ENCODE data around the gene SPAG16. TPM values are rescaled to one million over a fixed set of nuclear protein-coding genes. Genes with fewer than 3 reads are reported as not detected.
"Not testable (repeated sequence)": the region's sequence is repeated elsewhere in the genome, so short reads cannot be mapped to it uniquely, and the experiment has no call there.

The SPAG16 gene
- total RNA-seq, 1 donor = 7.5 TPM

DNA sequence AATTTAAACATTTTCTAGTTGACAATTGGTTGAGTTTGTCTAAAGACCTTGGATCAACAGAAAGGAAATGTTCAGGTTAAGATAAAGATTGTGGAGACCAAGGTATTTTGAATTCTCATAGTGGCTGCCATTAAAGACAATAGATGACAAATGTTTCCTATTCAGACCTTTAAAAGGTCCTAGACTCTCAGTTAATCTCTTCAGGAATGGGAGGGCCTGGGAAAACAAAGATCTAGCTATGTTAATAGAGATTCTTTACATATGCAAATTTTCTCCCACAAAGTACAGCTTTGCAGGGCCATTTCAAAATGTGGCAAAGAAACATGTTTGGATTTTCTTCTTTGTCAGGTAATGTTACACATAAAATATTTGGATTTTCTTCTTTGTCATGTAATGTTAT, 403.9 kb downstream of the SPAG16 start:
- DNase-seq (ENCODE audit: low read depth in 2 of 3, low spot score in 2 of 3) = no peak

DNA sequence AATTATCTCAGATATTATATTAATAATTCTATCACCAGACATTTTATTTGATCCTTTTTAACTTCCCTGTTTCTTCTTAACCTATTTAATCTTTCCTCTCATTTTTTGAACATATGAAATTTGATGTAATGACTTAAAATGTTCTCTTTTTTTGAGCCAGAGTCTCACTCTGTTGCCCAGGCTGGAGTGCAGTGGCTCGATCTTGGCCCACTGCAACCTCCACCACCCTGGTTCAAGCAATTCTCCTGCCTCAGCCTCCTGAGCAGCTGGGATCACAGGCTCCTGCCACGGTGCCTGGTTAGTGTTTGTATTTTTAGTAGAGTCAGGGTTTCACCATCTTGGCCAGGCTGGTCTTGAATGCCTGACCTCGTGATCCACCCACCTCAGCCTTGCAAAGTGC, 404.6 kb downstream of the SPAG16 start:
- not testable (repeated sequence) for DNase-seq (ENCODE audit: low read depth in 2 of 3, low spot score in 2 of 3)

DNA sequence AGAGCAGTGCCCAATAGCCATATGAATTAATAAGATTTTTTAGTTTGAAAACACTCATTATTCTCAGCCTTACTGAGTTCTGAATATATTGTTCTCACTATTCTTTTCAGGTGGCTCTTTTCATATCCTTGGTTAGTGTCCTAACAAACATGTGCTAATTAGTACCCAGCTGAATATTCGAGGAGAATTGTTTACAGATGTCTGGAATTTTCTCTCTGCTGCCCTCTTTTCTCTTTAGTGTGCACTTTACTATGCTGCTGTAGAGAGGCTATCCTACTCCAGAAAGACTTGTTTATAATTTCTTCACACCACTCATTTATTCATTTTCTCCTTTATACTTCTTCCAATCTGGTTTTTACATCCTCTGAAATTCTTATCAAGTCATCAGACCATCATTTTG, 405.3 kb downstream of the SPAG16 start:
- DNase-seq (ENCODE audit: low read depth in 2 of 3, low spot score in 2 of 3) = no peak

DNA sequence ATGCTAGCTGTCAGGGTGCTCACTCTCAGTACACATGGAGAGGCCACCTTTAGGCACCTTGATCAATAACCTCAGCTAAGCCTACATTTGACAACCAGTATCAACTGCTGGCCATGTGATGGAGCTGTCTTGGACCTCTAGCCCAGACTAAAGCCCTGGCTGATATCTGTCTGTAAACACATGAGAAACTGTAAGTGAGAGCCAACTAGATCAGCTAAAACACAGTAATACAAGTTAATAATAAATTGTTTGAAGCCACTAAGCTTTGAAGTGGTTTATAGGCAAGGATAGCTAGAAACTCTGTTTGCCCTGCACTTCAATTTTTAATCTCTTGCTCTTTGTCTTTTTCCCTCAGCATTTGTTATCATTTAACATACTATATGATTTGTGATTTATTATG, 407.1 kb downstream of the SPAG16 start:
- no peak for DNase-seq (ENCODE audit: low read depth in 2 of 3, low spot score in 2 of 3)

DNA sequence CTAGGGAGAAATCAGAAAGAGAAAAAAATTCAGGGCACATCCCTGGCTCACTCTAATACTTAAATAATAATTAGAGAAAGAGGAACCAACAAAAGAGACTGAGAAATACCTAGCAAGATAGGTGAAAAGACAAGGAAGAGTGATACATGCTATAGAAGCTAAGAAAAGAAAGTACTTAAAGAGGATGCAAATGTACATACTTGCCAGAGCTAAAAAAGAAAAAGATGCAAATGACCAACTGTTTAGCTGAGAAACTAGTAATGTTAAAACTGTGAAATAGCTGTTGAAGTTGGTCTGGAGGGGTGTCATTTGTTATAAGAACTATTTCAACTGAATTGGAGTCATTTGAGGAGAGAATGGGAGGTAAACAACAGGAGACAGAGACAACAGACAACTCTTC, 412.2 kb downstream of the SPAG16 start:
- DNase-seq (ENCODE audit: low read depth in 2 of 3, low spot score in 2 of 3) = no peak

DNA sequence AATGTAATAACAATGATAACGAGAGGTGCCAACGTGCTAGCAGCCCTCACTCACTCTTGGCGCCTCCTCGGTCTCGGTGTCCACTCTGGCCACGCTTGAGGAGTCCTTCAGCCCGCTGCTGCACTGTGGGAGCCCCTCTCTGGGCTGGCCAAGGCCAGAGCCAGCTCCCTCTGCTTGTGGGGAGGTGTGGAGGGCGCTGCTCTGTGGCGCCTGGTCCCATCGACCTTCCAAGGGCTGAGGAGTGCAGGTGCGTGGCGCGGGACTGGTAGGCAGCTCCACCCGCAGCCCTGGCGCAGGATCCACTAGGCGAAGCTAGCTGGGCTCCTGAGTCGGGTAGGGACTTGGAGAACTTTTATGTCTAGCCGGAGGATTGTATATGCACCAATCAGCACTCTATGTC, 417.1 kb downstream of the SPAG16 start:
- not testable (repeated sequence) for DNase-seq (ENCODE audit: low read depth in 2 of 3, low spot score in 2 of 3)

DNA sequence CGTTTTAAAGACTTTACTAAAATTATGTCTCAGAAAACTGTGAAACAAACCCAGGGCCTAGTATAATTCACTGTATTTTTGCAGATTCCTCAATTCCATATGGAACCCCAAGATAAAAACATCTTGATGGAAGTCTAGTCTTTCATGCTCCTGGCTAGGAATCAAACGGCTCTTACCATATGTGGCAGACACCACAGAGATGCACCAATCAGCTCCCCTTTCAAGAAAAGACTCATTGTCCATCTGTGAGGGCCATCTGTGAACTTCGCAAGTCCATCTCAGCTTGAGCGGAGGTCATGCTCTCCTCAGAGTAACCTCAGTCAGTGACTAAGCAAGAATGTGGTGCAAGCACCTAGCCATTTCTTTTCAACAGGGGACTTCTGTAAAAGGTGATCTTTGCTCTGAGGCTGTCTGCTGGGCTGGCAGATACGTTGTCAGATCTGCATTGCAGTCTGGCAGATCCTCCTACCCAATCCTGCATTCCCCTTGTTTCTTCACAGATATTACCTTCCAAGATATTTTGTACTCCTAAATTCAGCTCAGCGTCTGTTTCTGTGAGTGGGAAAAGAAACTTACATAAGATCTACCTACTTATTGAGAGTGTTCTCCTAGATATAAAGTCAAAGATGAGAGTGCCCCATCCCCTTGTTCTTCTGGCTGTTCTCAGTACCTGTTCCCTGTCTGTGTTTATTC, 419.3 kb downstream of the SPAG16 start:
- no peak for DNase-seq (ENCODE audit: low read depth in 2 of 3, low spot score in 2 of 3)

DNA sequence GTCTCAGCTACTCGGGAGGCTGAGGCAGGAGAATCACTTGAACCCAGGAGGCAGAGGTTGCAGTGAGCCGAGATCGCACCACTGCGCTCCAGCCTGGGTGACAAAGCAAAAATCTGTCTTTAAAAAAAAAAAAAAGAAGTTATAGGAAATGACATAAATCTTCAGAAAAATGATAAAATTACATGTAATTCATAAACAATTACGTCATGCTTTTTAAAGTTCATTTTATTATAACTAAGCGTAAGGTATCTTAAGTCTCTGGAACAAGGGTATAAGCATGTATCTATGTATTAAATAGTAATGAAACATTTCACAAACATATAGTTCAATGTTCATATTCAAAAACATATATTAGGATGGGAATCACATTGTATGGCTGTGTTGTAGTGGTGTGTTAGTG, 425.9 kb downstream of the SPAG16 start:
- no peak for DNase-seq (ENCODE audit: low read depth in 2 of 3, low spot score in 2 of 3)

DNA sequence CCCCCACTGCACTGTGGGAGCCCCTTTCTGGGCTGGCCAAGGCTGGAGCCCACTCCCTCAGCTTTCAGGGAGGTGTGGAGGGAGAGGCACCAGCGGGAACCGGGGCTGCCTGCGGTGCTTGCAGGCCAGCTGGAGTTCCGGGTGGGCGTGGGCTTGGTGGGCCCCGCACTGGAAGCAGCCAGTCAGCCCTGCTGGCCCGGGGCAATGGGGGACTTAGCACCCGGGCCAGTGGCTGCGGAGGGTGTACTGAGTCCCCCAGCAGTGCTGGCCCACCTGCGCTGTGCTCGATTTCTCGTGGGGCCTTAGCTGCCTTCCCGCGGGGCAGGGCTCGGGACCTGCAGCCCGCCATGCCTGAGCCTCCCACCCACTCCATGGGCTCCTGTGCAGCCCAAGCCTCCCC, 434.1 kb downstream of the SPAG16 start:
- DNase-seq (ENCODE audit: low read depth in 2 of 3, low spot score in 2 of 3) = not testable (repeated sequence)

DNA sequence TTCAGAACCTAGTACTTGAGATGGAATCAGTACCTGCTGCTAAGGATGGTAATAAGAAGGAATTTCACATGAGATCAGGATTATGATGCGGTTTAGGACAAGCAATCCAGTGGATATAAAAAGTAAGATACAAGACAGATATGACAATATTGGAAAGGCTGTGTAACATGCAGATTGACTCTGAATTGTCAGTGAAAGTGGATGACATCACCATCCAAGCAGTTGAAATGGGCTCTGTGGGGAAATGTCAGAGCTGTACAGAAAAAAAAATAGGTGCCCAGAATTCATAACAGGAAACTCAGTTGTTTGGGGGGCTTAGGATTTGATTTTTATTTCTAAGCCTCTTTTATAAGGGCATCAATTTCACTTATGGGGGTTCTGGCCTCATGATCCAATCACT, 438.3 kb downstream of the SPAG16 start:
- no peak for DNase-seq (ENCODE audit: low read depth in 2 of 3, low spot score in 2 of 3)

DNA sequence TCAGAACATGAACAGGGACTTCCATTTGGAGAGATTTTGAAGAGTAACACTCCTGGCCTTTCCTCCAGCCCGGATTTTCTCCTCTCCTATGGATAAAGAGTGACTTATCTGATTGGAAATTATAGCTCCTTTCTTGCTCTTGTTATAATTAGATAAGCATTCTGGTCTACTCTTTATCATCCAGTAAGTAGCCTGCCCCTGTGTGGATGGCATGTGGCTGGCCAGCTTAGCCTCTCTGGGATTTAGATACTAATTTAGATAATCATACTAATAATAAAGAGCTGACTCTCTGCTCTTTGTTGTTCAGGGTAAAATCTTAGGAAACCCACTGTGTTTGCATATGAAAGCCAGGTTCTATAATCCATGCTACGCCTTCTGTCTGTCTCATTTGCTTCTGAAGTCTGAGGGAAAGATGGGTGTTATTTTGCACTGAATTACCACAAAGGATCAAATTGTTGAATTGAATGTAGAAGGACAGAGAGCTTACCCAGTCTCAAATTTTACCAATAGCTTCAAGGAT, 438.8 kb downstream of the SPAG16 start:
- no peak for DNase-seq (ENCODE audit: low read depth in 2 of 3, low spot score in 2 of 3)

DNA sequence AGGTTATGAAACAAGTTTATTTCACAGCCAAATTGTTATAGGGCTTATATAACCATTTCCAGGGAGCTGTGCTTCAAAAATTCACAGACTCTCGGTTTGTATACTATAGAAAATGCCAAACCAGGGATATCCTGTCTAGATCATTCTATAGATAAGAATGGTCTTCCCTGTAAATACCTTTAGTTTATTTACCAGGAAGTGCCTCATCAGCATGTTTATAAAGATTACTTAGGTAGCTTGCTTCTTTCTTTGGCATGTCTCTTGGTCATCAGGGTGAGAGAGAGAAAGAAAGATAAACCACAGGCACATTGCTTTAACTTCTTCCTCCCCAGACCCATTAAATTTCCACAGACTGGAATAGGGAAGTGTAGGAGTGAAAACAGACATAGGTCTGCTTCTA, 439.4 kb downstream of the SPAG16 start:
- DNase-seq (ENCODE audit: low read depth in 2 of 3, low spot score in 2 of 3) = no peak

DNA sequence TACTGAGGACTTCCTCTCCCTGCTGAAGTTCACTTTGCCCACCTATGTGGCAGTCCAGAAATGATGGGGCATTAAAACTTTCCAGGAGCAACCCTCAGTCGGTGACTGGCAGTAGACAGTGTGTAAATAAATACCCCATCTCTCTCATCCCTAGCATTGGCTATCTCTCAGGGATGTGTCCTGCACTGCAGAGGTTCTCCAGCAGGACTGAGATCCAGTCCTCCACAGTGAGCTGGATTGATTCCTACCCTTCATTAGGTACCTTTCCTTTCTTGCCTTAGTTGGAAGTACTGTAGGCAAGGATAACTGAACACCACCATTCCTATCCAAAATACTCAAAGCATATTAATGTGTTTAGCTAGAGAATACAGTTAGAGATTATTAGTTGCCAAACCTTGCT, 441.8 kb downstream of the SPAG16 start:
- DNase-seq (ENCODE audit: low read depth in 2 of 3, low spot score in 2 of 3) = no peak

DNA sequence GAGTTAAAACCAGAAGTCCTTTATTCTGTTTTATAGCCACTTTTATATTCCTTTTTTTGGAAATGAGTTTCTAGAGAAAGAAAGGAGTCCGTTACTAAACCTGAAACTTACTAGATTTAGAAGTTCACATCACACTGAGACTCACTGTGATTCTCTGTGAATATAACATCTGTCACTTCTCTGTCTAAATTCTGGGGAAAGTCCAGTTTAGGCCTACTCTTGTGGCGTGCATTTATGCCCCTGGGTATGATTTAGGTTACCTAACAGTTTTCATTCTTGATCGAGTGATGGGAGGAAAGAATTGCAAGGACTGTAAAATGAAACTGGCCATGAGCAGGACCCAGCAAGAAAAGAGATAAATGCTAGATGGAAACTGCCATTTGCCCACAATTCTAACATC, 449.6 kb downstream of the SPAG16 start:
- DNase-seq (ENCODE audit: low read depth in 2 of 3, low spot score in 2 of 3) = no peak

DNA sequence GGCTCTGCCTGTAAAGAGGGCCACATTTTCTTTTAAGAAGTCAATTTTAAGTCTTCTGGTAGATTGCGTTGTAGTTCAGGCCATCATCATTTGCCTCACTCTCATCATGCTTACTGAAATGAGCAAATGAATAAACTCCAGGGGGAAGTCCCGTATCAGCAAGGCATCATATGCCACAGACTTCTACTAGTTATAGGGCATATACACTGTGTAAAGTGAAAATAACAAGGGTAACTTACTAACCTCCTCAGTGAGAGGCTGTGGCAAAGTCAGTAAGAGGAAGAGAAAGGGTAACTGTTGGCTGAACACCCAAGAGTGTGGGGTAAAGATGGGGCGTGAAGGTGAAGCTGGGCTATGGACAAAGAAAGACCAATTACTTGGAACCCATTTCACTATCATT, 456.2 kb downstream of the SPAG16 start:
- DNase-seq (ENCODE audit: low read depth in 2 of 3, low spot score in 2 of 3) = no peak

DNA sequence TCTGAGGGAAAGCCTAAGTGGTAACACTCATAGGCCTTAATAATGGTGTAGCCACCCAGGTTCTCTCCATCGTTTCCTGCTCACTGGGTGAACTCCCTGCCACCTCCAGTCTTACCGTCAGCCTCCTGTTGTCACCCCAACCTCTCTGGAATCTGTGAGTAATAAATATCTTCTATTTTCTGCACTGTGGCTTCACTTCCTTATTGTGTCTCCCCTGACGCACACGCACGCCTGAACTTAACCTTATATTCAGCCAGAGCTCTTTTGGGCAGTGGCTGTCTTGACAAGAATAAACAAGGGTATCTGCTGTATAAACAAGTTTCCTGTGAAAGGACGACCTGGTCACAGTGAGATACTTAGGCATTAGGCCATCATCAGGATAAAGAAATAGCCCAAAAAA, 467.2 kb downstream of the SPAG16 start:
- DNase-seq (ENCODE audit: low read depth in 2 of 3, low spot score in 2 of 3) = no peak

DNA sequence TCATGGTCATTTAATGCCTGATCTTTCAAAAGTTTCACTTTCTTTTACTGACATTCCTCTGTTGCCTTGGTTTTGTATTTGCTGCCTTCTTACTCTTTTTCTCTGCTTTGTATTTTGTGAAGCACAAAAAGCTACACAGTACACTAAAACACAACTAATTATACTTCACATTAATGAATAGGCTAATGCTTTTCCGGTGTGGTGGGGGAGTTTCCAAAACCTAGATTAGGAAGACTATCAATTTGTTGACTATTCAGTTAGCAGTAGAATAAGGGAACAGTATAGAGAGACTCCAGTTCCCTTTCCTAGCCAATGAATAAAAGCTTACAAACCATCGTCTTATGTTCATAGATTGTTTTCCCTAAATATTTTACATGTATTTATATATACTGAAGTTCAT, 468.3 kb downstream of the SPAG16 start:
- DNase-seq (ENCODE audit: low read depth in 2 of 3, low spot score in 2 of 3) = no peak

DNA sequence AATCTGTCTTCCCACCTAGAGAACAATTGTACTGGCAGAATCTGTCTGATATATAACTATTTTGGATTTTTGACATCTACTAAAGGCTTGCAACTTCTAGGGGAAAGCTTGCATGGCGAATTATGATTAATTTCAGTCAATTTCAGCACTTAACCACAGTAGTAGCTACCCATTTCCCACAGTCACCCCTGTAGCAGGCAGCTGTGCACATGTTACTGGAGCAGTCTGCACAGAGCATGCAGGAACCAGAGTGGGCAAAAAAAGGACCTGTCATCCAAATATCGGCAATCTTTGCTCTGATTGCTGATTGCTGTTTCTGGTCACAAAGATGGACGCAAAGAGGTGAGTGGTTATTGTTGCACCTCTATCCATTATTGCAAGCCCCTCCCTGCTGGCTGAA, 473.3 kb downstream of the SPAG16 start:
- no peak for DNase-seq (ENCODE audit: low read depth in 2 of 3, low spot score in 2 of 3)

DNA sequence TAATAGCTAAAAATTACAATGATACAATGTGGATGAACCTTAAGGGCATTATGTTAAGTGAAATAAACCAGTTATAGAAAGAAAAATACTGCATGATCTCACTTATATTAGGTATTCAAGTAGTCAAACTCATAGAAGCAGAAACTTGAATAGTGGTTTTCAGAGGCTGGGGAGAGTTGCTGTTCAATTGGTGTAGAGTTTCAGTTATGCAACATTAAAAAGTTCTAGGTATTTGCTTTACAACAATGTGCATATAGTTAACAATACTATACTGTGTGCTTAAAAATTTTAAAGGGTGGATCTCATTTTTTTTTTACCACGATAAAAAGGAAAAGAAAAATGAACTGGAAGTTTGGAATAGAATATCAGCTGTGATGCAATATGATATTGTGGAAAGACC, 479.1 kb downstream of the SPAG16 start:
- DNase-seq (ENCODE audit: low read depth in 2 of 3, low spot score in 2 of 3) = no peak

DNA sequence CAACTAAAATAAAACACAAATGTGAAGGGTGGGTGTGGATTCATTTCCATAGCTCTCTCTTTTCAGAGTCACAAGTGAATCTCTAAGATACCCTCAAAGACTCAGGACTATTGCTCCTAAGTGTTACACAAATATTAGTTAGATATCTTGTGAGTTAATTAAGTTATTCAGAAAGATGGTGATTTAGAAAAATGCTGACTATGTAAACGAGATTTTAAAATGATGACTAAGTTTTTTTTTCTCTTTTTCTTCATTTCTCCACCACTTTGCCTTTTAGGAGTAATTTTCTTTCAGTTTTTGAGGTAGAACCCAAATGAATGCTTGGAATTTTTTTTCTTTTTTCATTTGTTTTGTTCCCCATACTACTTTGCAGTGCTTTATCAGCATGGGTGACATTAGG, 479.7 kb downstream of the SPAG16 start:
- DNase-seq (ENCODE audit: low read depth in 2 of 3, low spot score in 2 of 3) = no peak

DNA sequence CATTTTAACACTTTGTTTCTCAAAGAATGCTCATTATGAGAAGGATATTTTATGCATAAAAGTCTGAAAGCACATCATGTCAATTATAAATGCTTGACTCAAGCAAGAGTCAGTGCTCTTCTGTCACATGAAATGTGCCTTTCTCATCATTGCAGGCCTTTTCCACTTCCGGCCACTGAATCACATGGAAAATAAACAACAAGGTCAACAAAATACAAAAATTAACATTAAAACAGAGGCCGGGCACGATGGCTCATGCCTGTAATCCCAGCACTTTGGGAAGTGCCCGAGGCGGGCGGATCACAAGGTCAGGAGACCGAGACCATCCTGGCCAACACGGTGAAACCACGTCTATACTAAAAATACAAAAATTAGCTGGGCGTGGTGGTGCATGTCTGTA, 480.6 kb downstream of the SPAG16 start:
- no peak for DNase-seq (ENCODE audit: low read depth in 2 of 3, low spot score in 2 of 3)

DNA sequence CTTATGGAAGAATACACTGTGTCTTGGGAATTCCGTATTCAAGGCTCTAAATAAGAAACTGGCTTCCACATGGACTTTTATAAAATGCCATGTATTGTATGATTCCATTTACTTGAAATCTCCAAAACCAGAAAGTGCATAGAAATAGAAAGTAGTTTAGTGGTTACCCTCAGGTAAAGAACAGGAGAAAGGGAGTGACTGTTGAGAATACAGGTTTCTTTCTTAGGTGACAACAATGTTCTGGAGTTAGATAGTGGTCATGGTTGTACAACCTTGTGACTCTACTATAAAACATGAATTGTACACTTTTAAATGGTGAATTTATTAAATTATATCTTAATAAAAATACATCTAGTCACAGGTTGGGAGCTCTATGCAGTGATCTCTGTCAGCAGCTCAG, 481.8 kb downstream of the SPAG16 start:
- no peak for DNase-seq (ENCODE audit: low read depth in 2 of 3, low spot score in 2 of 3)

DNA sequence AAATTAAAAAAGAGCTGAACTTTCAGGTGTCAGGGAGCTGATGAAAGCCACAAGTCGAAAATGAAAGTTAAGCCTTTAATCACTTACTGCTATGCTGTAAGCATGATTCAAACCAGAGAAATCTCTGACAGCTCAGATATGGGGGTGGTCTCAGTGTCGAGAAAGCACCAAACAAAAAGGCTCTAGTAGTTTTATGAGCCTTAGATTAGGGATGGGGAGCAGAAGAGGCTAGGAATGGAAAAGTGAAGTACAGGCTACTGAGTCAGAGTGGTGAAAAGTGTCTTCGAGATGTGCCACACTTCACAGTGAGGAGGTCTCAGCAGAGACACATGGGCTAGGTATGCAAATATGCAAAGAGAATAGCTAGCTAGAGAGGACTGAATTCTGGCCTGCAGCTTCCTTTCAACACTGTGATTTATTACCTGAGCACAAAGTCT, 482.2 kb downstream of the SPAG16 start:
- no peak for DNase-seq (ENCODE audit: low read depth in 2 of 3, low spot score in 2 of 3)

Measured in hematopoietic multipotent progenitor cell (in vitro differentiated cells).